GM18907 (cell line): ENCODE data around the gene TNNC1.

Experiments
- ATAC-seq: cut with Tn5 transposase; IDR thresholded peaks from one replicate; pipeline ENCODE4 v1.9.1; 2021; ENCODE audit warnings: mild to moderate bottlenecking, moderate library complexity; ENCODE audit not compliant: unreplicated experiment

Gene TNNC1

GRCh38 chr3:52453496-52454249 is at the start of gene TNNC1:
Gene TNNC1, minus strand, starts transcription at chr3:52454041. Its CDS starts 26 bp downstream, at chr3:52454015.
- no peak for ATAC-seq

DNA sequence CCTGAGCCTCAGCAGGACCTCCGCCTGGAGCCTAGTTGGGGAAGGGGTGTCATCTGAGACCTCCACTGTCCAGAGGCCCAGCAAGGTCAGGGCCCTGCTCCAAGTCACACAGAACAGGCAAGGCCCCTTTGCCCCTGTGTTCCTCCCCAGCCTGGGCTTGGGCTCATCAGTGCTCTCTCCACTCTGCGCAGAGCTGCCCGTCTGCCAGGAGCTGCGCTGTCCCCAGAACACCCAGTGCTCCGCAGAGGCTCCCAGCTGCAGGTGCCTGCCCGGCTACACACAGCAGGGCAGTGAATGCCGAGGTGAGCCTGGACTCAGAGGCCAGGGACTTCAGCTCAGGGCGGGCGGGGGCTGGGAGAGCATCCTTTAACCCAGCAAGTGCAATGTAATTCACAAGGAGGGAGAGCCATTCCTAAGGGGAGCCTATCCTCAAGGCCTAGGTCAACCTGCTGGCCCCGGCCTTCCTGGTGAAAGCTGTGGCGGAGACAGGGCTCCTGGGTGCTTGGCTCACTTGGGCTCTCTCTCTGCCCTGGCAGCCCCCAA is 49.0 kb upstream of the TNNC1 start:
- ATAC-seq = no peak

DNA sequence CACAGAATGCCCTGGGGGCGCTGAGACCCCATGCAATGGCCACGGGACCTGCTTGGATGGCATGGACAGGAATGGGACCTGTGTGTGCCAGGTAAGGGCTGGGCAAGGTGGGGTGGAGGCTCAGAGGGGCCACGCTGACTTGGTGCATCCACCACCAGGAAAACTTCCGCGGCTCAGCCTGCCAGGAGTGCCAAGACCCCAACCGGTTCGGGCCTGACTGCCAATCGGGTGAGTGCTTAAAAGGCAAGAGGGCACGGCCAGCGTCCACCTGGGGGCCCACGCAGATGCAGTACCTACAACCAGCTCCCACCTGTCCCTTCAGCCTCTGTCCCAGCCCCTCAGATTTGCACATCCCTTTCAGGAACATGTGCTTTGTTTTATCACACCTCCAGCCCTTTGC is 48.2 kb upstream of the TNNC1 start:
- no peak for ATAC-seq

- ATAC-seq = no peak
Measured at GRCh38 chr3:52501046-52501445, 47.2 kb upstream of the TNNC1 start.

DNA sequence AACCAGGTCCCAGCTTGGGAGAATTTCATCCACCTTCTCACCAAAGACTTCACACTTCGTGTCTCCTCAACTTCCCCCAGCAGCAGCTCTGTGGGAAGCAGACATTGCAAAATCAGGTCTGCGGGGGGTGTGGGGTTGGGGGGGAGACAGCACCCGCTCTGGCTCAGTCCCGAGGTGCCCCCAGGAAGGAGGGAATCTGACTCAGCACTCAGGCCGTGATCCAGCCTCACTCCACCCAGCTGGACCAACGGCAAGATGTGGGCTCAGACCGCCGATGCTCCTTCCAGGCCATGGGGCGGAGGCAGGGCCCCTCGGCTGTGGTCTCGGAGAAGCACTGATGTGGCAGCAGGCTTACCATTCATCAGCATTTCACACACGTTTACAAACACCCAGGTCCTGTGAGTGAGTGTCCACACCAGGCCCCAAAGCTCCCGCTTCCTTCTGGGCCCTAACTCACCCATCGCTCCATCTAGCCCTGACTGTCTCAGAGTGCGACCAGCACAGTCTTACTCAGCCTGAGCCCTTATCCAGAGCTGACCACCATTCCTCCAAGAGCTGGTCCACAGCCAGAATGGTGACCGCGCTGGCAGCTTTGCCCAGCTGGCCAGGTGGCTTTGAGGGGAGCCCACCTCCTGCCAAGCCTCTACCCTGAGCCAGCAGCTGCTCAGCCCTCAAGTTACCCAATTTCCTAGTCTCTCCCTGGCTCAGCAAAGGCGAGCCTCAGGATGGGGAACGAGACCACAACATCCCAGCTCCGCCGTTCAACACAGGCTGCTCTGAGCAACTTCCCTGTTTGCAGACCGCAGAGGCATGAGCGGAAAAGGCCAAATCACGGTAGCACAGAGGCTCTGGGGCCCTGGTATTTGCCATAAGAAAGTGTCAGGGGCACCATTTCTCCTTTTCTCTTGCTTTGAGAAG is 44.6 kb upstream of the TNNC1 start:
- ATAC-seq = no peak

GRCh38 chr3:52495777-52496602 is 42.1 kb upstream of the TNNC1 start:
- no peak for ATAC-seq

GRCh38 chr3:52494886-52495495 is 41.1 kb upstream of the TNNC1 start, which contains the start of gene STAB1:
Gene STAB1, plus strand, starts transcription at chr3:52495338. Its CDS starts 76 bp downstream, at chr3:52495414.
- ATAC-seq = no peak

- ATAC-seq = no peak
Measured at GRCh38 chr3:52494445-52494844, 40.6 kb upstream of the TNNC1 start.

DNA sequence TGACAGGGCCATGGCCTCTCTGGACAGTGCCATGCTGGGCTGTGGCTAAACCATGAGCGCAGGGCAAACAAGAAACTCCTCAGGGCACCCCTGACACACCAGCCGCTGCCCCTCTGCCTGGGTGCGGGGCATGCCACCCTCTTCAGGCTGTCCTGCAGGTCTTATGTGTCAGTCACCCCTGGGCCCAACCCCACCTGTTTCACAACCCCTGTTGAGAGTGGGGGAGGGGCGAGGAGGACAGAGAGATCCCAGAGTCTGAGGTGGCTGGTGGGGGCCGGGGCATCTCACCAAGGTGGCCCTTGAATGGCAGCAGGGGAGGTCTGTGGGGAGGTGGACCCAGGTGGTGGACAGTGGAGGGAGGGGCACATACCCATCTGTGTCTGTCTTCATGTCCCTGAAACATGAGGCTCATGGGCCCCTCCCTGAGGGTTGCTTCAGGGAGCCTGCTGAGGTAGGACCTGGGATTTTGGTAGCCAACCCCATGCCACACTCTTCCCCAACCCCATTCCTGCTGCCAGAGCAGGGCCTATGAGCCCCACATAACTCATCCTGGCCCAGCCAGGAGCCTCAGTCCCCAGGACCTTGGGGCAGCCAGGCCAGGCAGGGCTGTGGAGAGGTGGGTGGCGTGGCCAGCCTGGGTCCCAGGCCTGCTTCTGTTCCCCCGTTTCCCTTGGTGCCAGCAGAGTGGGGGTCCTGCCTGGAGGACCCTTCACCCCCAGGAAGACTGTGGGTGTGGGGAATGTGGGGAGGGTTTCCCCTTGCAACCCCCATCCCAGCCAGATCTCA is 39.6 kb upstream of the TNNC1 start:
- ATAC-seq = no peak

- no peak for ATAC-seq
Measured at GRCh38 chr3:52492059-52492458, 38.2 kb upstream of the TNNC1 start.

DNA sequence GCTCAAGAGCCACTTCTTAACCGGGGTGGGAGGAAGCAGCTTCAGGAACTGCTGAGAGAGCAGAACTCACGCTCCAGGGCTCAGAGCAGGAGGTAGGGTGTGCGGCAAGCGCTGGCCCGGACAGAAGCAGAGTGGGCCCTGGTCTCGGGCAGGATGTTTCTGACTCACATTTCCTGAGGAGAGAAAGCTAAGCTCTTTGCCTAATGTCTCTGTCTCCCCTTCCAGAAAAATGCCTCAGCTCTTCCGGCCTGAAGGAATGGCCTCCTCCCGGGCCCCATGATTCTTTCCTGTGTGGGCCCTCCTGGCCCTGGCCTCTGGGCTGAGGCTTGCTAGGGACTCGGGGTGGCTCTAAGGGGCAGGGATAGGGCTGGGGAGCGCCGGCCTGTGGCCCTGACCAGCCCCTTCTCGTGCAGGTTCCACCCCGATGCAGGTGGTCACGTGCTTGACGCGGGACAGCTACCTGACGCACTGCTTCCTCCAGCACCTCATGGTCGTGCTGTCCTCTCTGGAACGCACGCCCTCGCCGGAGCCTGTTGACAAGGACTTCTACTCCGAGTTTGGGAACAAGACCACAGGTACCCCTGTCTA is 37.2 kb upstream of the TNNC1 start:
- ATAC-seq = no peak

DNA sequence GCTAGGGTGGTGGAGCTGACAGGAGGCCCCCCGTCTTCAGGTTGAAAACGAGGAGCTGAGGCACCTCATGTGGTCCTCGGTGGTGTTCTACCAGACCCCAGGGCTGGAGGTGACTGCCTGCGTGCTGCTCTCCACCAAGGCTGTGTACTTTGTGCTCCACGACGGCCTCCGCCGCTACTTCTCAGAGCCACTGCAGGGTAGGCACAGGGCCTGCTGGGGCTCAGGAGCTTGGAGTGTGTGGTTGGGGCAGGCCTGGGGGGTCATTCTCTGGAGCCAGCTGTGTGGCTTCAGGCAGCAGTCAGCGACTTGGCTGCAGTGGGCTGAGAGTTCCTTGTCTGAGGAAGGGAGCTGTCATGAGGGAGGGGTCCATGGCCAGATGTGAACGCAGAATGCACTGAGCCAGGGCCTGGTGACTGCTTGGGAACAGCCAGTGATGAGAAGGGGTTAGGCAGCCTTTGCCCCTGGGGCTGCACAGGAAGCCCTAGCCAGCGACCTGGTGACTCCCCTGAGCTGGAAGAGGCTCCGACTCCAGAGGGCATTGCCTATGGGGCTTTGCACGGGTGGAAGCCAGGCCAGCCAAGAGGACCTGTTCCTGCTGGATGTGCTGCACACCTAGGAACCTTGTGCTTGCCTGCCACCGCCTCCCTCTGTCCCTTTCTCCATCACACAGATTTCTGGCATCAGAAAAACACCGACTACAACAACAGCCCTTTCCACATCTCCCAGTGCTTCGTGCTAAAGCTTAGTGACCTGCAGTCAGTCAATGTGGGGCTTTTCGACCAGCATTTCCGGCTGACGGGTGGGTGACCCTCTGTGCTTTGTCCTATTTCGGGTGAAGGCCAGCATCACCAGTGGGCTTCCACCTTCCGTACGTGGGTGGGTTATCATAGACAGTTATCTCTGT is 36.4 kb upstream of the TNNC1 start:
- no peak for ATAC-seq

GRCh38 chr3:52489453-52489852 is 35.6 kb upstream of the TNNC1 start:
- ATAC-seq = no peak

DNA sequence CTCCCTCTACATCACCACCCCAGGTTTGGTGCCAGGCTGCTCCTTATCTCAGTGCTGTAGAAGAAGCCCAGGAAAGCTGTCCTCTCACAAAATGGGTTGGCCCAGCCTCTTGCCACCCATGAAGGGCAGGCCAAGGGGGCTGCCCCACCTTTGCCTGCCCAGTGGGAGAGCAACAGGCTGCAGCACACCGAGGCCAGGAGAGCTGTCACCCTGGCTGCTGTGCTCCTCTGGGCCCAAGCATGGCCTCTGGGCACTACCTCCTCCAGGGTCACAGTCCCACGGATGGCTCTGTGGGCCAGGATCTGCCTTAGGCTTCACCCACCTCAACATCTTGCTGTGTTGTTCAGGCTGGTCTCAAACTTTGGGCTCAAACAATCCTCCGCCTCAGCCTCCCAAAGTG is 34.9 kb upstream of the TNNC1 start:
- no peak for ATAC-seq

GRCh38 chr3:52487788-52488691 is 34.2 kb upstream of the TNNC1 start:
- ATAC-seq = no peak

DNA sequence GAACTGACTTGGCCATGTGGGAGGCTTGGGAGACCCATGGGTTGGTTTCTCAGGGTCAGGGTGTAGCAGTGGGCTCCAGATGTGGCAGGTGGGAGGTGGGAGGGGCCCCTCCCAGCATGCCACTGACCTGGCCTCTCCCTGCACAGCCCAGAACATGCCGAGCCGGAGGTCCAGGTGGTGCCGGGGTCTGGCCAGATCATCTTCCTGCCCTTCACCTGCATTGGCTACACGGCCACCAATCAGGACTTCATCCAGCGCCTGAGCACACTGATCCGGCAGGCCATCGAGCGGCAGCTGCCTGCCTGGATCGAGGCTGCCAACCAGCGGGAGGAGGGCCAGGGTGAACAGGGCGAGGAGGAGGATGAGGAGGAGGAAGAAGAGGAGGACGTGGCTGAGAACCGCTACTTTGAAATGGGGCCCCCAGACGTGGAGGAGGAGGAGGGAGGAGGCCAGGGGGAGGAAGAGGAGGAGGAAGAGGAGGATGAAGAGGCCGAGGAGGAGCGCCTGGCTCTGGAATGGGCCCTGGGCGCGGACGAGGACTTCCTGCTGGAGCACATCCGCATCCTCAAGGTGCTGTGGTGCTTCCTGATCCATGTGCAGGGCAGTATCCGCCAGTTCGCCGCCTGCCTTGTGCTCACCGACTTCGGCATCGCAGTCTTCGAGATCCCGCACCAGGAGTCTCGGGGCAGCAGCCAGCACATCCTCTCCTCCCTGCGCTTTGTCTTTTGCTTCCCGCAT is 33.4 kb upstream of the TNNC1 start:
- no peak for ATAC-seq
